Measurements from ENCODE around the gene TTYH1. TPM values are rescaled to one million over a fixed set of nuclear protein-coding genes. Genes with fewer than 3 reads are reported as not detected.

Gene TTYH1
- total and polyA plus RNA-seq, 2 of the 4 experiments (the other 2 are of a cell fraction), result not detected

DNA sequence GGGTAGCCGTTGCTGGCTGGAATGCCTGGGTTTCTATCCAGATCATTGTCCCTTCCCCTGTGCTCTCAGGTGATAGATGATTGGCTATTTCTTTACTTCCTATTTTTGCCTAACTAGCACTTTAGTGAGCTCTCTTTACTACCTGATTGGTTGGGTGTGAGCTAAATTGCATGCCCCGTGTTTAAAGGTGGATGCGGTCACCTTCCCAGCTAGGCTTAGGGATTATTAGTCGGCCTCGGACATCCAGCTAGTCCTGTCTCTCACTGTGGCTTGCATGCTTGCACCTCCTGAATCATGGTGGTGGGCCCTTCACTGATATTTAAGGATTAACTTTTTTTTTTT lies 10.1 kb downstream of the TTYH1 start:
- Histone ChIP-seq H3K9me3 (ENCODE audit: control insufficient read depth, insufficient read depth, low read length) (no peaks in the 10 kb centered on the region), H4K8ac (ENCODE audit: low read depth in 2 of 2, low read length in 2 of 2) (no peak overlapping the region), H4K20me1 (ENCODE audit: insufficient read depth, low read length) (no peaks in the 10 kb centered on the region; the same call in 1 of the 2 replicates), H4K91ac (ENCODE audit: insufficient read depth, low read depth, low read length) (no peak overlapping the region), H2BK120ac (ENCODE audit: low read depth, low read length) (no peak overlapping the region), H3K23ac (ENCODE audit: low read depth, low read length) (no peak overlapping the region), H3K4me3 (ENCODE audit: insufficient read depth, low read depth, low read length) (no peak overlapping the region), H4K5ac (ENCODE audit: low read depth, low read length) (no peak overlapping the region), H3K27ac (ENCODE audit: insufficient read depth, low read length) (no peak overlapping the region), H3K14ac (replicated peaks; ENCODE audit: low read depth, low read length) (no peak overlapping the region), H2AK9ac (replicated peaks; ENCODE audit: low read depth, low read length, poor library complexity) (no peak overlapping the region), H3K9ac (ENCODE audit: low read depth, low read length) (no peak overlapping the region), H3K9me1 (ENCODE audit: insufficient read depth, low read length) (no peaks in the 10 kb centered on the region), H2BK5ac (ENCODE audit: low read depth, low read length, poor library complexity, severe bottlenecking) (no peak overlapping the region), H3K18ac (ENCODE audit: low read depth, low read length) (no peak overlapping the region), H2BK20ac (ENCODE audit: low read depth, low read length) (no peak overlapping the region), H3K4ac (ENCODE audit: low read depth, low read length) (no peak overlapping the region), H2AK5ac (ENCODE audit: low read depth, low read length) (no peak overlapping the region), H3K56ac (ENCODE audit: extremely low read depth, insufficient read depth, low read length) (no peak overlapping the region), H3K27me3 (ENCODE audit: control insufficient read depth, insufficient read depth, low read length) (peaks cover 22% of the 10 kb centered on the region; the same call in 1 of the 2 replicates), H3K4me2 (ENCODE audit: low read depth, low read length) (no peak overlapping the region), H2AFZ (replicated peaks; ENCODE audit: low read length, poor library complexity) (no peak overlapping the region), H3K79me1 (ENCODE audit: low read depth in 1 of 2, low read length in 2 of 2) (no peaks in the 10 kb centered on the region), H3K36me3 (ENCODE audit: control insufficient read depth, insufficient read depth, low read length) (no peaks in the 10 kb centered on the region), H3K4me1 (ENCODE audit: control insufficient read depth, insufficient read depth, low read length) (no peaks in the 10 kb centered on the region), H2BK15ac (ENCODE audit: low read depth, low read length) (no peak overlapping the region)
- ATAC-seq (ENCODE audit: low read depth) (no peak), DNase-seq (no peak)
- dilution Hi-C loops (cut with HindIII; ENCODE audit: low sequenced_read_pairs, unreplicated experiment) (no loop called here), in situ Hi-C loops (cut with MboI; ENCODE audit: low sequenced_read_pairs) (no loop called here), intact Hi-C loops (cut with micrococcal nuclease) (no loop called here)
- no peak for TF ChIP-seq CTCF (conservative IDR thresholded peaks at IDR 0.05; ENCODE audit: low read depth, low read length)
- TF ChIP-seq, protein P1, sequence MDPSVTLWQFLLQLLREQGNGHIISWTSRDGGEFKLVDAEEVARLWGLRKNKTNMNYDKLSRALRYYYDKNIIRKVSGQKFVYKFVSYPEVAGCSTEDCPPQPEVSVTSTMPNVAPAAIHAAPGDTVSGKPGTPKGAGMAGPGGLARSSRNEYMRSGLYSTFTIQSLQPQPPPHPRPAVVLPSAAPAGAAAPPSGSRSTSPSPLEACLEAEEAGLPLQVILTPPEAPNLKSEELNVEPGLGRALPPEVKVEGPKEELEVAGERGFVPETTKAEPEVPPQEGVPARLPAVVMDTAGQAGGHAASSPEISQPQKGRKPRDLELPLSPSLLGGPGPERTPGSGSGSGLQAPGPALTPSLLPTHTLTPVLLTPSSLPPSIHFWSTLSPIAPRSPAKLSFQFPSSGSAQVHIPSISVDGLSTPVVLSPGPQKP (IDR thresholded peaks at IDR 0.05; ENCODE audit: borderline replicate concordance, low read depth, low read length), result no peak
- no peak for TF ChIP-seq RFX5 (IDR thresholded peaks at IDR 0.05; ENCODE audit: low read depth, low read length)
- no TSS peak for BruUV-seq (replicated peaks)
- ChIA-PET CTCF (no interaction called here), POLR2A (ENCODE audit: unreplicated experiment) (no interaction called here)
- WGBS, 2 experiments (ENCODE audit: extremely low coverage in 2 of 2, insufficient read length in 1 of 2), result no CpG with 5 or more reads among the region's 5 CpGs

Data from IMR-90 (cell line).